Measurements from ENCODE around the gene PGLYRP2. TPM values are rescaled to one million over a fixed set of nuclear protein-coding genes. Genes with fewer than 3 reads are reported as not detected.

The PGLYRP2 gene
- total RNA-seq, 4 donors from 2014 or later = not detected

- DNase-seq (ENCODE audit: extremely low spot score) = no peak
- H3K4me1 ChIP-seq = peaks cover 37 to 56% (median 45%) of the 10 kb centered on the region in 4 donors
Observed at GRCh38 chr19:15430526-15431120, 48.7 kb downstream of the PGLYRP2 start.

GRCh38 chr19:15429825-15430467 is 49.4 kb downstream of the PGLYRP2 start:
- Histone ChIP-seq H3K9me3 (no peaks in the 10 kb centered on the region), H3K4me1 (peaks cover 37 to 56% (median 45%) of the 10 kb centered on the region in 4 donors), H3K4me3 (no peak overlapping the region), H3K27ac (replicated peaks in 1 of 4) (no peak overlapping the region), H3K36me3 (peaks cover 21 to 51% (median 49%) of the 10 kb centered on the region in 4 donors), H3K27me3 (no peaks in the 10 kb centered on the region)
- no peak for DNase-seq (ENCODE audit: extremely low spot score)
- 88% methylated on average over 10 of the region's 24 CpGs for WGBS
- TF ChIP-seq POLR2AphosphoS5 (IDR thresholded peaks at IDR 0.05) (no peak), EP300 (IDR thresholded peaks at IDR 0.05) (no peak), CTCF (IDR thresholded peaks at IDR 0.05) (no peak), POLR2A (IDR thresholded peaks at IDR 0.05; ENCODE audit: low read depth) (no peak)
- intact Hi-C loops (cut with DNase I) = loop anchor here (5.0 kb wide), 1 partner anchor 163 kb away; no protein-coding TSS in a partner anchor

More at GRCh38 chr19:15430526-15431120, 48.7 kb downstream of the PGLYRP2 start:
- 87% methylated on average over 10 of the region's 10 CpGs for WGBS
- H3K9me3 ChIP-seq = no peaks in the 10 kb centered on the region
- peaks cover 16 to 44% (median 43%) of the 10 kb centered on the region in 4 donors for H3K36me3 ChIP-seq
- peak overlapping the region in 3 of 4 donors; percentile 91 to 92 (median 92) for H3K4me3 ChIP-seq
- TF ChIP-seq POLR2AphosphoS5 (IDR thresholded peaks at IDR 0.05) (no peak), CTCF (IDR thresholded peaks at IDR 0.05) (no peak), POLR2A (IDR thresholded peaks at IDR 0.05; ENCODE audit: low read depth) (no peak), EP300 (IDR thresholded peaks at IDR 0.05) (no peak)
- no peaks in the 10 kb centered on the region for H3K27me3 ChIP-seq
- no peak overlapping the region for H3K27ac ChIP-seq (replicated peaks in 1 of 4)
- intact Hi-C loops (cut with DNase I) = loop anchor here (5.0 kb wide), 1 partner anchor 163 kb away; no protein-coding TSS in a partner anchor

- TF ChIP-seq POLR2AphosphoS5 (IDR thresholded peaks at IDR 0.05) = no peak
- no peak for TF ChIP-seq EP300 (IDR thresholded peaks at IDR 0.05)
- TF ChIP-seq CTCF (IDR thresholded peaks at IDR 0.05) = no peak
- TF ChIP-seq POLR2A (IDR thresholded peaks at IDR 0.05; ENCODE audit: low read depth) = no peak
- intact Hi-C loops (cut with DNase I) = no loop called here
- DNase-seq (ENCODE audit: extremely low spot score) = no peak
- Histone ChIP-seq H3K4me1 (peaks cover 37 to 56% (median 45%) of the 10 kb centered on the region in 4 donors), H3K4me3 (no peak overlapping the region), H3K27ac (replicated peaks in 1 of 4) (no peak overlapping the region), H3K36me3 (peaks cover 28 to 58% (median 56%) of the 10 kb centered on the region in 4 donors), H3K27me3 (no peaks in the 10 kb centered on the region), H3K9me3 (no peaks in the 10 kb centered on the region)
- whole genome bisulfite sequencing = 82% methylated on average over 15 of the region's 22 CpGs
Observed at GRCh38 chr19:15428956-15429824, 50.1 kb downstream of the PGLYRP2 start.

- peaks cover 32 to 47% (median 37%) of the 10 kb centered on the region in 4 donors for H3K4me1 ChIP-seq
- H3K4me3 ChIP-seq = no peak overlapping the region
- TF ChIP-seq CTCF (IDR thresholded peaks at IDR 0.05) (no peak), POLR2AphosphoS5 (IDR thresholded peaks at IDR 0.05) (no peak), EP300 (IDR thresholded peaks at IDR 0.05) (no peak), POLR2A (IDR thresholded peaks at IDR 0.05; ENCODE audit: low read depth) (no peak)
- intact Hi-C loops (cut with DNase I) = no loop called here
- no peaks in the 10 kb centered on the region for H3K27me3 ChIP-seq
- WGBS = 89% methylated on average over 11 of the region's 35 CpGs
- no peak overlapping the region for H3K27ac ChIP-seq (replicated peaks in 1 of 4)
- H3K36me3 ChIP-seq = peaks cover 40 to 70% (median 68%) of the 10 kb centered on the region in 4 donors
- DNase-seq (ENCODE audit: extremely low spot score) = no peak
- peaks cover 0 to 5% (median 2%) of the 10 kb centered on the region in 4 donors for H3K9me3 ChIP-seq
Observed at GRCh38 chr19:15427991-15428471, 51.3 kb downstream of the PGLYRP2 start.

All from esophagus muscularis mucosa (tissue), 4 donors.